Measurements from ENCODE around the gene NOVA2.

NOVA2 gene

DNA sequence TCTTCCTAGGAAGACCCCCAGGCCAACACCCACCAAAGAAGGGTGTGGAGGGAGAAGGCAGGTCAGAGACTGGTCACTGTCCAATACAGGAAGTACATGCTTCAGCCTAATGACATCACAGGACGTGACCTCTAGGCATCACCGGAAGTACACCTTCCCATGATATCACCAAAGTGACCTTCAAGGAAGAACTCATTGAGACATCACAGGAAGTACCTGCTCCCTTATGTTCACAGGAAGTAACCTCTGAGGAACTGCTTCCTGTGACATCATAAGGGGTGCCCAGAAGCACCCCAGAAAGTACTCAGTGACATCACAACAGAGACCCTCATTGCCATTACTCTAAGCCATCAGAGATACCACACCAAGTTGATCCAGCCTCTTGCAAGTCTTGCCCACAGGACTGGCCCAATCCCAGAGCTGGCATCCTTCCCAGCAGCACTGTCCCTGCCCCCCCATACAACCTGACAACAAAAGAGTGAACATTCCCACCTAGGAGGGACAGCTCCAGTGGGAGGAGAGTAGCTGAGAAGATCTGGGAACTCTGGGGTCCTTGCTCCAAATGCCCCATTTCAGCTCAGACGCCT, 34.8 kb downstream of the NOVA2 start:
- no peak for TF ChIP-seq CTCF (IDR thresholded peaks at IDR 0.05)

DNA sequence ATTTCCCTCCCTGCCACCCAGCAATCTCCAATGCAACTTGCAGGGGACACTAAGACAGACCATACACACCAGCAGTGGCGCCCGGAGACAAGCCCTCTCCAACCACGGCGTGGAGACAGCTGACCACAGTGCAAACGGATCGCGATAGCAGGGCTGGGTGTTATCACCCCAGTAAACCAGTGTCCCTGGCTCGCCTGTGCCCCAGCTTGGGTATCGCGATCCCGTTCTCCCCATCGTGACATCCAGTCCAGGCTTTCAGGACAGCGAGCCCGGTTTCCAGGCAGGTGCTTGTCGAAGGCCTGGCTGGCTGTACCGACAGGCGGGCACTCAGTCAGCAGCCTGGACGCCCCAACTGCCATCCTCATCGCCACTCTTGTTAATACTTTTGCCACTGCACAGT, 38.4 kb downstream of the NOVA2 start:
- no peak for TF ChIP-seq CTCF (IDR thresholded peaks at IDR 0.05)

DNA sequence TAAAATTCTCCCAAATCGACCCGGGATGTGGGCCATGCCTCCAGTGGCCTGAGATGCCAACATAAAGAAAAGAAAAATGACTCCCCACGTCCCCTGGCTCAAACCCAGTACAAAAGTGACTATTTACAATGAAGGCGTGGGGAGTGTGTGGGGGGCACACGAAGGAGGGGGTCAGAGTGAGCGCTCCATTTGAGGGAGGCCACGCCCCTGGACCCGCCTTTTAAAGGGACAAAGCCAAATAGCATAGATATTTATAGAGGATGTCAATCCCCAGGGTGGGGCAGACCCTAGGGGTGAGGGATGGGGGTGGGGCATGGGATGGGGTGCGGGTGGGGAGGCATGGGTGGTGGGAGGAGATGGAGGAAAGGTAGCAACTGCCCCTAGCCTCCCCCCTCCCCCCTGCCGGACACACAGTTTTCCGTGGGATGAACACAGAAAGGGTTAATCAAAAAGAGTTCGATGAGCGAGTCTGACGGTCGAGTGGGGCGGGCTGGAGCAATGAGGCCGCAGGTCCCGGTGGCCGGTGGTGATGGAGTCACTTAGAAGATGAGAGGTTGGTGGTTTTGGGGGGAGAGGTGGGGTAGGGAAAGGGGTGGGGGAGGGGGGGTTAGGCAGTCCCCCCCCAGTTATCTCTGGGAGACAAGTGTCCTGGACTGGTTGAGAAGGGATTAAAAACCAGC, 39.0 kb downstream of the NOVA2 start:
- no peak for TF ChIP-seq CTCF (IDR thresholded peaks at IDR 0.05)

GRCh38 chr19:45933759-45934158, 39.9 kb downstream of the NOVA2 start:
- no peak for TF ChIP-seq CTCF (IDR thresholded peaks at IDR 0.05)

GRCh38 chr19:45931055-45931454, 42.6 kb downstream of the NOVA2 start:
- no peak for TF ChIP-seq CTCF (IDR thresholded peaks at IDR 0.05)

GRCh38 chr19:45929247-45929646, 44.4 kb downstream of the NOVA2 start:
- TF ChIP-seq CTCF (IDR thresholded peaks at IDR 0.05): no peak

DNA sequence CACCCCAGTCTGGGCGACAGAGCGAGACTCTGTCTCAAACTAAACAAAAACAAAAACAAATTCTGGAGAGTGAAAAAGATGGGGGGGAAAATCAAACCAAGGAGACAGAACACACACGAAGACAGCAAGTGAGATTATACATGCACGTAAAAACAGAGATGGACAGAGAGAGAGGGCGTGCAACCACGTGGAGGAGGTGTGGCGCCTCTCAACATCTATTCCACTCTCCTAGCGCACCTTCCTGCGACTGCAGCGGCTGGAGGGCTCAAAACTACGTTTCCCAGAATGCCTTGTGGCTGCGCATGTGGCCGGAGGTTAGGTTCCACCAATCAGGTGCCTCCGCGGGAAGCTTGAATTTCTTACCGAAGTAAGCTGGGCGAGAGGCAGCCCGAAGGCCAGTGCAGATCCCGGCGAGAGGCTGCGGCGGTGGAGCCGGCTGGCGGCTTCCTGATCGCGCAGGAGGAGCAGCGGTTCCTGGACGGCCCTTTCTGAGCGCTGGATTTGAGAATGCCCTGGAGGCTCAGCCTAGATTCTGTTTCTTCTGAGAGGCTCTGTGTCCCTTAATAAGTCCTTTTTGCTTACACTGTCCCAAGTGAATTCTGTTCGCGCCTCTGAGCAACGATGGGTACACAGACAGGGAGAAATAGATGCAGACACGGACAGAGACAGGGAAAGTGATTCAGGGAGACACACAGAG, 46.0 kb downstream of the NOVA2 start:
- TF ChIP-seq CTCF (IDR thresholded peaks at IDR 0.05): no peak
